ENCODE measurements around the gene SEMA3B.

- no peak for TF ChIP-seq GATA2 (IDR thresholded peaks at IDR 0.05; ENCODE audit: low read depth, low read length)
- no peak for TF ChIP-seq GATA3 (IDR thresholded peaks at IDR 0.05; ENCODE audit: low read depth, low read length)
These were observed 26.6 kb upstream of the SEMA3B start for GRCh38 chr3:50242381-50242770.

All from SH-SY5Y (cell line).